Panc1 (cell line): ENCODE data around the gene RCSD1. TPM values are rescaled to one million over a fixed set of nuclear protein-coding genes. Genes with fewer than 3 reads are reported as not detected.

Experiments
- ATAC-seq: fragments of 200-7000 bp; cut with Tn5 transposase; 2 replicates; pipeline ENCODE4 v1.9.1; 2020; ENCODE audit warnings: mild to moderate bottlenecking, moderate library complexity
- BruUV-seq: library from RNA; stranded (reverse); fragments of 400-500 nt; replicated peaks from 2 replicates; lab custom pipeline; 2021; lab: Mats Ljungman, UMichigan
- CTCF ChIA-PET: fragments of 300-600 bp; sonication (Branson Sonifier 250); formaldehyde crosslinking; loops from one replicate; lab custom pipeline; 2022; ENCODE audit warnings: antibody characterized with exemption; lab: Charles Lee
- POLR2A ChIA-PET: fragments of 300-600 bp; sonication (Branson Sonifier 250); formaldehyde crosslinking; loops from one replicate; lab custom pipeline; 2022; ENCODE audit warnings: antibody characterized with exemption; lab: Charles Lee
- DNase-seq: peaks from one replicate; pipeline ENCODE4 v3.0.0-alpha.2; 2010; ENCODE audit warnings: low read depth, low spot score
- H3K27ac ChIP-seq: 2 replicates; pipeline ENCODE4 v1.5.1; 2011; ENCODE audit warnings: mild to moderate bottlenecking, low read length, inconsistent platforms
- H3K27me3 ChIP-seq: fragments of 200-500 bp; sonication (Bioruptor generic); 2 replicates; pipeline ENCODE4 v1.6.0; 2014; ENCODE audit warnings: low read length, inconsistent platforms; ENCODE audit not compliant: control insufficient read depth, insufficient read depth
- H3K36me3 ChIP-seq: fragments of 200-500 bp; sonication (Bioruptor generic); 2 replicates; pipeline ENCODE4 v1.5.1; 2014; ENCODE audit warnings: inconsistent platforms, mild to moderate bottlenecking, low read length, moderate library complexity; ENCODE audit not compliant: control insufficient read depth, insufficient read depth
- H3K4me1 ChIP-seq: 2 replicates; pipeline ENCODE4 v1.5.1; 2011; ENCODE audit warnings: inconsistent platforms, mild to moderate bottlenecking, low read length, moderate library complexity; ENCODE audit not compliant: control insufficient read depth, insufficient read depth
- H3K4me3 ChIP-seq, 2 experiments: 2 replicates each; pipeline ENCODE4 v1.5.1; 2011 to 2012; ENCODE audit warnings: low read depth in 2 of 2, low read length in 2 of 2, mild to moderate bottlenecking in 2 of 2, inconsistent platforms in 1 of 2, moderate library complexity in 1 of 2
- H3K9me3 ChIP-seq: fragments of 200-500 bp; sonication (Bioruptor generic); 2 replicates; pipeline ENCODE4 v1.5.1; 2014; ENCODE audit warnings: low read depth, mild to moderate bottlenecking, inconsistent platforms, low read length, moderate library complexity; ENCODE audit not compliant: control insufficient read depth, insufficient read depth
- CTCF ChIP-seq: fragments of 450-650 bp; IDR thresholded peaks from 2 replicates; pipeline ENCODE4 v1.5.1; 2017; ENCODE audit warnings: mild to moderate bottlenecking
- POLR2AphosphoS5 ChIP-seq: IDR thresholded peaks from 2 replicates; pipeline ENCODE4 v1.6.1; 2012; ENCODE audit warnings: mild to moderate bottlenecking, low read depth, low read length, moderate library complexity
- REST ChIP-seq, 2 experiments: IDR thresholded peaks; 2 replicates each; pipeline ENCODE4 v1.6.1; 2011 to 2012; ENCODE audit warnings: low read depth in 2 of 2, control low read depth in 1 of 2, low read length in 1 of 2, mild to moderate bottlenecking in 1 of 2, moderate library complexity in 1 of 2; ENCODE audit not compliant: insufficient read depth in 1 of 2
- SIN3A ChIP-seq: IDR thresholded peaks from 2 replicates; pipeline ENCODE4 v1.6.1; 2012; ENCODE audit warnings: low read depth, mild to moderate bottlenecking, low read length, moderate library complexity, borderline replicate concordance; ENCODE audit not compliant: insufficient read depth
- TCF7L2 ChIP-seq: IDR thresholded peaks from 2 replicates; pipeline ENCODE4 v1.6.1; 2011; ENCODE audit warnings: mild to moderate bottlenecking, low read depth, low read length, inconsistent platforms
- in situ Hi-C: cut with HindIII; loops from 2 replicates; pipeline ENCODE4 v1.10.0; 2016; ENCODE audit warnings: low sequenced_read_pairs, low pct_unique_long_range_greater_than_20kb
- intact Hi-C: fragments of 100-400 bp; cut with micrococcal nuclease; formaldehyde crosslinking; loops from one replicate; pipeline ENCODE4 v1.10.0; 2022; ENCODE audit not compliant: unreplicated experiment
- total RNA-seq: library from RNA; stranded (reverse); gene quantifications from one replicate; pipeline ENCODE4 v1.2.1, GENCODE V29; 2021; ENCODE audit not compliant: unreplicated experiment

RCSD1 gene
- total RNA-seq, 1 experiment from 2014 or later: 1.4 TPM

DNA sequence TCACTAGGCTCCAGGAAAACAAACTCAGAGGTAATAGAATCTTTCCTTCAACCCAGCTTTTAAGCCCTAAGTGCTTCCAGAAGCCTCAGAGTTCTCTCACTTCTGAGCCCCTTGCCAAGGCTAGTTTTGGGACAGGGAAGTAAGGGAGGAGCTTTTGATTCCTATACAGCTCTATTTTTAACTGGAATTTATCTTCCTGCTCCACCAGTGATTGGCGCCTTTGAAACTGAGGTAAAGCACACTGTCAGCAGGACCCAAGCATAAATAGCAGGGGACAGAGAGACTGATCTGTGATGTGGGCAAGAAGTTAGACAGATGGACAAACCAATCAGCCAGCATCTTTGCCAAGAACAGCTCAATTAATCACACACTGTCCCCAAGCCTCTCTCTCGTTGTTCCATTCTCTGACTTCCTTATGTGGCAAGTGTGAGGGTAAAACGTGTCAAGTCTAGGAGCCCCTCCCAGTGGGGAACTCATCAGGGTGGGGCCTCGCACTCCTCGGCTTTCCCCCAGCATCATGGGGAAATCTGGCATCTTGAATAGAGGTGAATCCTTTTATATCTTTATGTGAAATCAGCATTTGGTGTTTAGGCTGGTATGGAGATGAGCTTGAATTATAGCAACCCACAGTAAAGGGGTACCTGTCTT is 51.5 kb downstream of the RCSD1 start:
- Histone ChIP-seq H3K4me3 (no peak overlapping the region), H3K27ac (no peak overlapping the region), H3K36me3 (no peaks in the 10 kb centered on the region), H3K9me3 (no peaks in the 10 kb centered on the region), H3K4me1 (no peaks in the 10 kb centered on the region), H3K27me3 (no peaks in the 10 kb centered on the region)
- intact Hi-C loops: no loop called here
- in situ Hi-C loops: no loop called here
- POLR2A ChIA-PET: interaction anchor here (0.9 kb wide), 1 partner anchor 13 kb away, joined by 3 read pairs; no protein-coding TSS in a partner anchor
- DNase-seq: no peak
- BruUV-seq: no TSS peak
- CTCF ChIA-PET: no interaction called here
- TF ChIP-seq POLR2AphosphoS5 (no peak), REST (IDR thresholded peaks at IDR 0.05; ENCODE audit: insufficient read depth in 1 of 2, low read depth in 2 of 2, low read length in 1 of 2) (no peak), SIN3A (no peak), TCF7L2 (no peak), CTCF (no peak)
- ATAC-seq: no peak

DNA sequence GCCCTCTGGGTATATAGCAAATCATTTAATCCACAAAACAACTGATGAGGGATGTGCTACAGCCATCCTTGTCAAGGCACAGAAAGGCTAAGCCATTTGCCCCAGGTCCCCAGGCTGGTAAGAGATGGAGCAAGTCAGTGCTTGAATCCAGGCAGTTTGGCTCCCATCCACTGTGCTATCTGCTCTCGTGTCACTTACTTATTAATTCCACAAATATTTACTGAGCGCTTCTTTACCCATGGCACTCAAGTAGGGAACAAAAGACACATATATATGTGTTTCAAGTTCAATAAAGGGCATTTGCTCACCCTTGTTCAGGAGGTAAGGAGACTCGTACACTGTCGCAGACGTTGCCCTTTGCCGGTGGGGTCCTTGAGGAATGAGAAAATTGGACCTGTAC is 53.2 kb downstream of the RCSD1 start:
- BruUV-seq: no TSS peak
- Histone ChIP-seq H3K27ac (no peak overlapping the region), H3K36me3 (no peaks in the 10 kb centered on the region), H3K4me3 (no peak overlapping the region), H3K4me1 (peaks cover 2% of the 10 kb centered on the region; the same call in 1 of the 2 replicates), H3K9me3 (no peaks in the 10 kb centered on the region), H3K27me3 (no peaks in the 10 kb centered on the region)
- in situ Hi-C loops (no loop called here), intact Hi-C loops (no loop called here)
- no peak for DNase-seq
- CTCF ChIA-PET: no interaction called here
- no peak for ATAC-seq
- TF ChIP-seq CTCF: no peak
- TF ChIP-seq POLR2AphosphoS5: no peak
- no peak for TF ChIP-seq SIN3A
- TF ChIP-seq TCF7L2: no peak
- no peak for TF ChIP-seq REST (IDR thresholded peaks at IDR 0.05; ENCODE audit: insufficient read depth in 1 of 2, low read depth in 2 of 2, low read length in 1 of 2)
- POLR2A ChIA-PET: no interaction called here
